GM19025 (cell line): ENCODE data around the gene ARHGAP26.

Source experiments
- ATAC-seq: cut with Tn5 transposase; IDR thresholded peaks from one replicate; pipeline ENCODE4 v1.9.1; 2021; ENCODE audit warnings: mild to moderate bottlenecking, low read depth, moderate library complexity; ENCODE audit not compliant: unreplicated experiment

Gene ARHGAP26

DNA sequence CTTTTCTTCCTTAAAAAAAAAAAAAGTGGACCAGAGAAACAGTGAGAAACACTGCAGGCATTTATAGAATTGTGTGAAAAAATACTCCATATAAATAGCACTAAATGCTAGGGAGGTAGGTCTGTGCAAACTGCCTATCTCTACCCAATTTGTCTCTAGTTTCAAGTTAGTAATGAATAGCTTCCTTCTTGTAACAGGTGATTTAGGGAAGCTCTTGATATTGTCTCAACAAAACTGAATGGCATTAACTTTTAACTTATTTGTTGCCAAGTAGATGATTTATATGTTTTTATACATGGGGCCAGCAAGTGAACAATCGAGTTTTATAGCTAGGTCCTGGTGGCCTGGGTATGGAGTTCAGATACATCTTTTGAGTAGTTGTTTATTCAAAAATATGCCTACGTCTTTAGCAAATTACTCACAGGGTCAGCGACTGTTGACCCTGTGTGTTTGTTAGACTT lies 349.7 kb downstream of the ARHGAP26 start:
- ATAC-seq = no peak

DNA sequence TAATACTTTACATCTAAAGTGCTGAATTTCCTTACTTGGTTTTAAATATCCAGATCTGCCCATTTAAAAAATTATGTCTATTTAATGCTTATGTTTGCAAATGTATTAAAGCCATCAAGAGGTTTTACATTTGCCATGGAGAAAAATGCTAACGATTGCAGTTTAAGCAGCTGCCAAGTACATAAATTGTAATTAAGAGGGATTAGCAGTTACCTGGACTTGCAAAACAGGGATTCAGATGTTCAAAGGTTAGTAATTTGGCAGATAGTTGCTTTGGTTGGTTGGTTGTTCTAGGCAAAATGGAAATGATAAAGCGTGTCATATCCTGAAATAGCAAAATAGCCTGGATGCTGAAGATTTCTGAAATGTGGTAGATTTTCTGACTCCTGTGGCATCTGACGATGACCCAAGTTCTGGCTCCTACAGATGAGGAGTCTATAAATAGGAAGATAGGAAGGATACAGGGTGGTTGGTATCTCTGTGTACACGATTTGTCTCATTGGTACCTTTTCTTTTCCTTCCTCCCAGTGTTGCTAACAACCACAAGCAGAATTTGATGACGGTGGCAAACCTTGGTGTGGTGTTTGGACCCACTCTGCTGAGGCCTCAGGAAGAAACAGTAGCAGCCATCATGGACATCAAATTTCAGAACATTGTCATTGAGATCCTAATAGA lies 350.4 kb downstream of the ARHGAP26 start:
- ATAC-seq = no peak

DNA sequence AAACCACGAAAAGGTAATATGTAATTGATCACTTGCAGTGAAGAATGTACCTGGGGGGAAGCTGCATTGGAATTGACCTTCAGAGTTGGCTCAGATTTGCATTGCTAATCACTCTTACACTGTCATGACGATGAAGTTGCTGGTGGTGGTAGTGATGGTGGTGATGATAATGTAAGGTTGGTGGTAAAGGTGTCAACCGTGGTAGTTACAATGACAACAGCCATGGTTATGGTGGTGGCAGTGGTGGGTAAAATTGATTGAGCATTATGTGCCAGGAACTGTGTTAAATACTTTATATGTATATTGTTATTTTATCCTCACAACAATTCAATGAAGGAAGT lies 350.9 kb downstream of the ARHGAP26 start:
- no peak for ATAC-seq

DNA sequence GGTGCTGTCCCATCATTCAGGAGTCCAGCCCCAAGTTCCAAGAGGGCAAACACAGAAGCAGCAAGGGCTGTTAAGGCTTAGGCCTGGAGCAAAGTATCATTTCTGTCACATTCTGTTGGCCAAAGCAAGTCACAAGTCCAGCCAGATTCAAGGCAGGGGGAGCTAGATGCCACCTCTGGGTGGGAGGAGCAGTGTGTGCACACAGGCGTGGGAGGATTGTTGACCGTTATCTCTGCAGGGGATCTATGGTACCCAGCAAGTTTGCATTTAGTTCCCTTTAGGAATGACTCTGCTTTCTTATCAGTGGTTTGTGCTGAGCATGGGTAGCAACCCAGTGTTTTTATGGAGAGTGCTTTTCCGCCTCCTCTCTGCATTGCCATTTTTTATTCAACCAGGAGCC lies 354.4 kb downstream of the ARHGAP26 start:
- ATAC-seq = no peak

DNA sequence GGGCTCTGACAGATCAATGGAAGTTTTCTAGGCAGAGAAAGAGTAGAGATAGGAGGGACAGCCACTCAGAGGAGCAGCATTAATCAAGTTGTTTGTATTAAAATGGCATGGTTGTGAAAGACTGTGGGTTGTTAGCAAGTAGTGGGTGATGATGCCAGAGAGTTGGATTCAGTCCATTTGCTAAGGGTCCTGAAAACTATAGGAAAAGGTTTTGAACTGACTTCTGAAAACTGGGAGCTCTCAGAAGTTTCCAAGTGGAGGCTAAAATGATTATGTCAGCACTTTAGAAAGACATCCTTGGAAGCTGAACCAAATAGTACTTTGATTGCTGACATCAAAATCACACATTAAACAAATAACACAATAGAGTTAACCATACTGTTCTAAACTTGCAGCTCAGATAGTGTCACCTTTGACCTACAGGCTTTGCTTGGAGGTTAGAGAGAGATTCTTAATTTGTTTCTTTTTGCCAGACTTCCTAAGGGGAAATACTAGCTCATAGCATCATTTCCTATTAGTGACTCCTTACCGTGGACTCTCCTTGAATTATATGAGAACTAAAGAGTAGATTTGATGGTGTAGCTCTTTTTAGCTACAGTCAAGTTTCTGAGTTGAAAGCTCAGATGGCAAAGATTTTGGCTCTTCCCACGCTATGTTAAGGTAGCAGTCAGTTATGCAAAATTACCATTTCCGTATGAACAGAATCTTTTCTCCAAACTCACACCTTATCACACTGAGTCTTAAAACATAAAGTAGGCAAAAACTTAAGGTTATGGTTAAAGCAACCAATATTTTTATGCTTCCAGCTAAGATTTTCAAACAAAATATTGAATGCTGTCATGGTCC lies 356.2 kb downstream of the ARHGAP26 start:
- no peak for ATAC-seq

DNA sequence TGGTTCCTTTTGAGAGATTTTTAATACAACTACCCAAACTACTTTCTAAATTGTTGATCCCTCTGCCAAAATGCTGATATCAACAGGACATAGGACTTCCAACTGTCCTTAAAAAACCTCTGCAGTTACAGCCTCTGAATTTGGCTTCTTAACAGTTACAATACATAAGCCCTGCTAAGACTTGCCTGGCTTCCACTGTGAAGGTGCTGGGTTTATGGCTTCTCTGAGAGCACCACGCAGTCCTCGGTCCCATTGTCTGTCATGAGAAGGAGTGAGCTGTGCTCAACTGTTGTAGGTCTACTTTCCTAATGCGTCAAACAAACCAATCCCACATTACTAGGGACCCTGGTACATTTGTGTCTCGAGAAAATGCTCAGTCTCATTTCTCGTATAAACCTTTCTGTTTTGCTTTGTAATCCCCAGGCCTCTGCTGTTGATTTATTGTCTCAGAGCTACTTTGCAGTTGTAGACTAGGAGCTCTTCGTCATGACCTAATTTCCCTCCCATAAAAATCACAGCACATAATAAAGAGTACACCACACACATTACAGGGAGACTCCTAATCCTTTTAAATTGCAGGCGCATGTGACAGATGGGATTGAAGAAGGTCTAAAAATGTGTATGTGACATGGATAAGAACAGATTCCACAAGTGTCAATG lies 358.4 kb downstream of the ARHGAP26 start:
- no peak for ATAC-seq

DNA sequence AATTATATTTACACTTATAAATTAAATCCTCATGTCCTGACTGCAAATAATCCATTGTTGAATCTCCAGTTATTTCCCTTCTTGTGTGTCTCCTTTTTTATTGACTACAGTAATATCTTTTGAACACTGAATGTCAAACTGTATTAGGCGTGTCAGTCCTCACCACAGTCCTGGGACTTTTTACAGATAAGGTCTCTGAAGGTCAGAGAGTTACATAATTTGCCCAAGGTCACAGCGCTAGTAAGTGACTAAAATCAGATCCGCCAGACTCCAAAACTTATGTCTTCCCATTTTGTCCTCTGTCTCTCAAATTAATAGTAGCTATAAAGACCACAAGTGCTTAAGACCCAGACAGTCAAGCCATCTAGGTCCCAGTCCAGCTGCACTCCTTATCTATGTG lies 359.0 kb downstream of the ARHGAP26 start:
- ATAC-seq = no peak

DNA sequence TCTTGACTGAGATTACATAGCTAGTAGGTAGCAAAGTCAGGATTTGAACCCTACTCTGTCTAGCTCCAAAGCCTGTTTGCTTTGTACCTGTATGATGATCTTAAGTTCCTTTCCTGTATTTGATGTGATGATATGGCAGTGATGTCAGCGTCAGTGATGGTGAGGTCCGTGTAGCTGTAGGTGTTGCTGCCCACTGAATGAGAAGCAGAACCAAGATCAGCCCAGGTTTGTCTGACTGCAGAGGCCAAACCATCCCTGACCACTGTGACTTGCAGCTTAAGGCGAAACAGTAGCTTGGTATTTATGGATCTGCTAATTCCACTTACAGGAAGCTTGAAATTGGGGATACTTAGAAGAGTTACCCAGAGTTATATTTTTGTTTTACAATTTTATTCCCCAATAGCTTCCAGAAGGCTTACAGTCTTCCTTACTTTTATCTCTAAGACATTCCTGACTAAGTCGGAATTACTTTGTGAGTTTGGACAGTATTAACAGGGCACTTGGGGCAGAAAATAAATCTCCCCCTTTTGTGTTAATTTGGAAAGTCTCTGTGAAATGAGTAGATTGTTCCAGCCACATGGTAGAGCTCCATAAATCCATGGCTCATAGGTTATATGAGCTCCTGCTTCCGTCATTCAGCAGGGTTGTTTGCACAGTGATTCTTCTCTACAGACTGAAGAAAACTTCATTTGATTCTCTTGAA lies 359.9 kb downstream of the ARHGAP26 start:
- ATAC-seq = no peak

DNA sequence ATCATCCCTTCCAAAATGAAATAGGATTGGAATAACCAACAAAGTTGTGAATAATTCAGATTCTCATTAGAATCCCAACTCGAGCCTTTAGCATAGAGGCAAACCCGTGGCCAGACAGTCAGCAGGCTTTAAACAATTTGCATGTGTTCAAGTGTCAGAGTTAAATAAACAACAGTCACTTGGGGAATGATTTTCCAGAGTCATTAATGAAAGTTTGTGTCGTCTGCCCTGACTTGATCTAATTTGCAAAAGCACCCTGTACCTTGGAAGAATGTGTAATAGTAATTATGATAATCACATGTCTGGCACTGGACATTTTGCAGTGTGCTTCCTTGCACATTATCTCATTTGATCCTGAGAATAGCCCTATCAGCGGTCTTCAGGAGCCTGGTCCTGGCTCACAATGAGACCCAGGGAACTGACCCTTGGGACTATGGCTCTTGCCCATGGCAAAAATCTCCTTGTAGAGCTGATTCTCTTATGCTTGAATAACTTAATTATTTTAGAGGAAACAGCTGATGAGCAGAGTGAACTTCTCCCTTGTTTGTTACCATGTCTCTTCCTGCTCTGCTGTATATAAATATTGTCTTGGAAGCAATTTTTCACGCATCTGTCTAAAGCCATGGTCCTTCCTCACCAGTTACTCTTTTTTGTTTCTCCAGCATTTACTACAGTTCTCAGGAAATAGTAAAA lies 360.6 kb downstream of the ARHGAP26 start:
- no peak for ATAC-seq

DNA sequence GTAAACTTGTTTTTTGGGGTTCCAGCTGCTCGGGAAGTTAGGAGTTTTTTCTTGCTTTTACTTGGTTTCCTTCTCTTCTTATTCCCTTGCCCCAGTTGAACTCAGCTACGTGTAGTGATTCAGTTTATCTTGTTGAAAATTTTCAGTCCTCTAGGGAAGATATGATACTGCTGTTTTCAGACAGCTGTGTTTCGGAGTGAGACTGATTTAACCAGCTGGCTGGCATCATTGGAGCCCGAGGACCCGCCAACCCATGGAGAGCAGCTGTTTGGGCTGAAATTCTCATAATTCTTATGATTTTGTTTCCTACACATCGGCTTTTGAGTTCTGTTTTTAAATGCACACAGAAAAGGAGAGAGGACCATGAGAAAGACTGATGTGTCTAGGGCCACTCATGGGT lies 361.8 kb downstream of the ARHGAP26 start:
- no peak for ATAC-seq

DNA sequence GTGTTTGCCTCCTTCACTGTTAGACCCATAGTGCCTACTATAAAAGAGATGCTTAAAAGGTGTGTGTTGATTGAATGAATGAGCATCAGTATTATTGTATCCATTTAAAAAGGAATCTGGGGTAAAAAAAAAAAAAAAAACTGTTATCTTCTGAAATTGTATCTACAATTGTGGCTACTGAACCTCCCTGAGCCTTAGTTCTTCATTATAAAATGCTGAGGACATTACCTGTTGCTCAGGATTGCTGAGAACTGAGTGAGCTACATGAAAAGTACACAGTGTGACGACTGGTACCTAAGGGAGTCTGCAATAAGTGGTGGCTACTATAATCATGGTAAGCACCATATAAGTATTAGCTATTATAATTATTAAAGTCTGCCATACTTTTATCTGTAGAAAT lies 362.6 kb downstream of the ARHGAP26 start:
- no peak for ATAC-seq

DNA sequence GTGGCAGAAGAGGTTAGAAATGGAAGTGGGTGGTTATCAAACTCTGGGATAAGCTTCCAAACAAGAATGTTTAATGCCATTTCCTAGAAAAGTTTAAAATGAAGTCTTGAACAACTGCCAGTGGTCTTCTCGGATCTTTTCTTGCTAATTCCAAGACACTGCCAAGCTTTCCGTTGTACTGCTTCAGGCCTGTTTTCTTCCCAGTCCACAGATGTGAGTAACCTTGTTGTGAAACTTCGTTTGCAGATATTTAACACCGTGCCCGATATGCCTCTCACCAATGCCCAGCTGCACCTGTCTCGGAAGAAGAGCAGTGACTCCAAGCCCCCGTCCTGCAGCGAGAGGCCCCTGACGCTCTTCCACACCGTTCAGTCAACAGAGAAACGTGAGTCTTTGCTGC lies 363.5 kb downstream of the ARHGAP26 start:
- ATAC-seq = no peak

DNA sequence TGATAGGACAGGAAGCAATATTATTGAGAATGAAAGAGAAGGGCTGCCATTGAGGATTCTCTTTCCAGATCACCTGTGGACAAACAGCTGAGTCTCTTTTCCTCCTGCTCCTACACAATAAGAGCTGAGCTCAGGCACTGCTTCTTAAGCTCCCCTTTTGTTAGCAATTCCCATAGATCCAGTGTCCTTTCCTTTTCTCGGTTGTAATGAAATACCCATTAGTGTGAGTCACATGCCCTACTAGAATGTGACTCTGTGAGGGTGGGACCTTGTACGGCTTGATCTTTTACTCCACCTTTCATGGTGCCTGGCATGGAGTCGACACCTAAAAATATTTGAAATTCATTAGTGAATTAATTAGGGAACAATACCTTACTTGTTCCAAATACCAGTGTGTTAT lies 364.1 kb downstream of the ARHGAP26 start:
- ATAC-seq = no peak

DNA sequence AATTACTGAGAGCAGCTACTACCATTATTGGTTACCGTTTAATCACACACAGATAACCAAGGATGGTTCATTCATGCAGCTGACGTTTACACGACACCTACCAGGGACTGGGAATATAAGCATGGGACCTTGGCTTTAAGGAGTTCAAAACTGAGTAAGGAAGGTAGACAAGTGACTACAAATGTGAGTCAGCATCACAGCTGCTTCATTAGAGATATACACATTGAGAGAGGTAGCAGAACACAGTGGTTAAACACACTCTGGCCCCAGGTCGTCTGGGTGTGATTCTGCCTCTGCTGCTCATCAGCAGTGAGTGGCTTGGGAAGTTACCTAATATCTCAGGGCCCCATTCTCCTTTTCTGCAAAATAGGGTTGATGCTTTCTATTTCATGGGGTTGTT lies 364.7 kb downstream of the ARHGAP26 start:
- peak; percentile 66 for ATAC-seq

DNA sequence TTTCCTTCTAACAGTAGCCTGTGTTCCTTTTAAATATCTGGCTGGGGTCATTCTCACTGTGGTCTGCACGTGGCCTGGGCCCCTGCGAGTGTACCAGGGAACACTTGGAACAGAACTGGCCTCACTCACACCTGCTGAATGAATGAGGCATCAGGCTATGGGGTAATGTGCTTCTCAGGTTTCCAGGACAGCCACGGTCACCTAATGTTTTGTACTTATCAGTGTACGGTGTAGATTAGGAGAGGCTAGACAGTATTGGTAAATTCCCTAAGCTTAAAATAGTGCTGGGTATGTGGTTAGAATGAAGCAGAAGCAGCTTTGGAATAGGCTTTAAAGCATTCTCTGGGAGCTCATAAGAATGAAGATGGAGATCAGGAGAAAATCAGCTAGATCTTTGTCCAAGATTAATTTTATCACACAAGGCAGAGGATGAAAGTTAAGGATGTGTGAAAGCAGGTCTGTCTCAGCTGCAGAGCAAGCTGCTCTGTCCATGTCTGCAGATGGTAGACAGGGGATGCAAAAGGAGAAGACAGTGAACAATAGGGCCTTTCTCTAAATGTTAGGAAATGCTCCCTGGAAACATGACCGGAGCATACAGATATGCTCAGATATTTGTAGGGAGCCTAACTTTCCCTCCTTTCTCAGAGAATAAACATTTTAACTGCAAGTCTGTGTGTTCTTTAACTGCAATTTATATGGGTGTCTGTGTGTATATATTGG lies 365.8 kb downstream of the ARHGAP26 start:
- ATAC-seq = no peak

DNA sequence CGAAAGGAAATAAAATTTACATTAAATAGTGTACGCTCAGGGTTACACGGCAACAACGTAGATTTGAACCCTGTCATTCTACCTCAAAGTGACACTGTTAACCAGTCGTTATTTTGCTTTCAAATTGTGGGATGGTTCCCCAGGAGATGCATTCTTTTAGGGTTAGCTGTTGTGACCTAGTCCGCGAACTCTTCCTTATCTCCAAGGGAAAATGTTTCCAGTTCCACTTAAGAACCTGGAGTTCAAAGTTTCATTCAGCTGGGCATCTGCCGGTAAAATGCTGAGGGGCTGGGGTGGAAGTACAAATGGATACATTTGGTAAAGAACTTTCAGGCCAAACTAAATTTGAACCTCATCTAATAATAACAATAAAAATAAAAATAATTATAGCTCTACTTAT lies 368.7 kb downstream of the ARHGAP26 start:
- ATAC-seq = no peak

DNA sequence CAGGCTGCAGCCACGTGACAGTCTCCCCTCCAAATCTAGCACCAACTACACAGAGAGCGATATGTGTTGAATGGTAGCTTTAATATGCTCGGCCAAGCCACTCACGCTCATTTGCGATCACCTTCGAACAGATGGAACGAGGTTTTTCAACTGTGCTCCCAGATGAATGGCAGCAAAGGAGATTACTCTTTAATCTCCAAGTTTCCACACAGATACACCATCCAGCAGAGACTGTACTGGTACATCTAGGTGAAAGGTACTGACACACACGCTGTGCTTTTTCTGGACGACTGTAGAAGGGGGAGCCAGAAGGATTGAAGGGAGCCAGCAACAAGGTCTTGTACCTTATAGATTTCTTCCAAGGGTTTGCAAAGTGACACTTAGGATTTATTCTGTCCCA lies 369.4 kb downstream of the ARHGAP26 start:
- ATAC-seq = no peak

DNA sequence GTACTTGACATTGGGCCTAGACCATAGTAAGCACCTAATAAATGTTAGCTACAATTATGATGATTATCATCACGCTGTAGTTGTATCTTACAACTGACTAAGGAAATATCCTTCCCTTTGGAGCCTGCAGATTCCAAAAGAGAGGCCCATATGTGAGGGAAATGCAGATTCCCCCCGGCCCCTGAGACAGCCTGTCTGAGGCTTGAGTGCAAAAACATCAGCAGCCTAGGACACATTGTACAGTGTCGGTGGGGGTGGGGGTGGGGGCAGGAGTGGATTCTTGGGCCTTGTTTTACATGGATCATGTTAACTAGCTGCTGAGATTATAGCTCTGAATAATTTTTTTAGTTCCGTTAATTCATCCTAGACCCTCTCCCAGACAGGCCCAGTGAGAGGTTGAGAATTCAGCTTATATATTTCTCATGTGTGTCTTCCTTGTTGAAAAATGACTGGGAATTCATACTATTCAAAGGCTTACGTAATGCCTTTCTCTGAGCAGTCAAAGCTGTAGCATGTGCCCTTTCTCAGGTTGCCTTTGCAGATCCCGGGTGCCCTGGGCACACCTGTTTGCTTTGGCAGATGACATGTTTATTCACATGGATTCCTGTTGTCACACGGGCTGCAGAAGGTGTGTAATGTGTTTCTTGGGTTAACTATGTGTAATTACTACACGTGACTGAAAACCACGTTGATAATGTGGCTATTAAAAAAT lies 370.5 kb downstream of the ARHGAP26 start:
- no peak for ATAC-seq

DNA sequence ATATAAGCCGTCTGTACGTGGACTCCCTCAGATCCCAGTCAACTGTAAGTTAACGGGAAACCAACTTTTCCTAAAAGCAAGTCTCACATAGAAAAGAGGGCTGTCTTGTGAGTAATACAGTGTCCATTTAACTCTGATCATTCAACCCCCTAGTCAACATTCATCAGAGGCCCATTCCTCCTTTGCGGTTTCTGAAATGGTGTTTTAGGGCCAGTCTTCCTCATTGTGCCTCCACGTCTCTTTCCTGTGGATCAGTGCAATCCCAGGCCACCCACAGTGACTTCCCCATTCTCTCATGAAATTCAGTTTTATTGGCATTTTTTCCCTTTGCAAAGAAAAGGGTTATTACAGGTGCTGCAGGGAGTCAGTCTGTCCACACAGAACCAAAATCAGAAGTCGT lies 371.5 kb downstream of the ARHGAP26 start:
- no peak for ATAC-seq
